H9 (cell line): ENCODE data around the gene TSPAN2. TPM values are rescaled to one million over a fixed set of nuclear protein-coding genes. Genes with fewer than 3 reads are reported as not detected.

ENCODE experiments used
- DNase-seq: peaks from one replicate; pipeline ENCODE4 v3.0.0-alpha.2; 2017
- H2AFZ ChIP-seq: one replicate; pipeline ENCODE4 v1.6.1; 2013; ENCODE audit warnings: mild to moderate bottlenecking, low read length, control low read depth, moderate library complexity
- H2AK5ac ChIP-seq: 2 replicates; pipeline ENCODE4 v1.6.1; 2013; ENCODE audit warnings: low read length, control low read depth, mixed read lengths; ENCODE audit not compliant: insufficient read length
- H2BK120ac ChIP-seq: one replicate; pipeline ENCODE4 v1.6.1; 2013; ENCODE audit warnings: low read depth, mild to moderate bottlenecking, low read length, control low read depth, inconsistent platforms; ENCODE audit not compliant: poor library complexity, severe bottlenecking
- H2BK12ac ChIP-seq: 2 replicates; pipeline ENCODE4 v1.6.1; 2013; ENCODE audit warnings: low read length, control low read depth, mixed read lengths, low read depth; ENCODE audit not compliant: insufficient read length
- H2BK15ac ChIP-seq: 2 replicates; pipeline ENCODE4 v1.6.1; 2013; ENCODE audit warnings: low read depth, low read length, control low read depth
- H2BK20ac ChIP-seq: one replicate; pipeline ENCODE4 v1.6.1; 2013; ENCODE audit warnings: low read depth, mild to moderate bottlenecking, low read length, control low read depth, inconsistent platforms; ENCODE audit not compliant: poor library complexity, severe bottlenecking
- H2BK5ac ChIP-seq: 2 replicates; pipeline ENCODE4 v1.6.1; 2013; ENCODE audit warnings: low read length, control low read depth, mixed read lengths; ENCODE audit not compliant: insufficient read length
- H3K14ac ChIP-seq: 2 replicates; pipeline ENCODE4 v1.6.1; 2013; ENCODE audit warnings: low read length, control low read depth; ENCODE audit not compliant: insufficient read depth
- H3K18ac ChIP-seq: 2 replicates; pipeline ENCODE4 v1.6.1; 2013; ENCODE audit warnings: low read depth, mild to moderate bottlenecking, mixed read lengths, low read length, control low read depth; ENCODE audit not compliant: insufficient read length
- H3K23ac ChIP-seq: 2 replicates; pipeline ENCODE4 v1.6.1; 2013; ENCODE audit warnings: low read length, control low read depth, mixed read lengths, low read depth; ENCODE audit not compliant: insufficient read length
- H3K23me2 ChIP-seq: 2 replicates; pipeline ENCODE4 v1.6.1; 2013; ENCODE audit warnings: low read depth, mild to moderate bottlenecking, mixed read lengths, low read length, control low read depth; ENCODE audit not compliant: insufficient read length, poor library complexity, severe bottlenecking
- H3K27ac ChIP-seq: 2 replicates; pipeline ENCODE4 v1.5.1; 2013; ENCODE audit warnings: low read length, control low read depth, mixed read lengths, low read depth; ENCODE audit not compliant: insufficient read length
- H3K27me3 ChIP-seq: 2 replicates; pipeline ENCODE4 v1.6.1; 2013; ENCODE audit warnings: low read length, control low read depth, inconsistent platforms; ENCODE audit not compliant: insufficient read depth
- H3K4ac ChIP-seq: 2 replicates; pipeline ENCODE4 v1.6.1; 2013; ENCODE audit warnings: low read depth, mild to moderate bottlenecking, control low read depth, inconsistent platforms, low read length, moderate library complexity
- H3K4me1 ChIP-seq: 2 replicates; pipeline ENCODE4 v1.6.1; 2013; ENCODE audit warnings: low read length, control low read depth, inconsistent platforms; ENCODE audit not compliant: insufficient read depth
- H3K4me2 ChIP-seq: 2 replicates; pipeline ENCODE4 v1.6.1; 2013; ENCODE audit warnings: low read length, control low read depth, mixed read lengths; ENCODE audit not compliant: insufficient read length, insufficient read depth
- H3K56ac ChIP-seq: 2 replicates; pipeline ENCODE4 v1.6.1; 2013; ENCODE audit warnings: low read depth, mild to moderate bottlenecking, mixed read lengths, low read length, control low read depth; ENCODE audit not compliant: insufficient read length
- H3K79me1 ChIP-seq: 2 replicates; pipeline ENCODE4 v1.6.1; 2013; ENCODE audit warnings: low read depth, mild to moderate bottlenecking, moderate library complexity, low read length, control low read depth, inconsistent platforms; ENCODE audit not compliant: insufficient read depth, poor library complexity, severe bottlenecking
- H3K79me2 ChIP-seq: 2 replicates; pipeline ENCODE4 v1.6.1; 2013; ENCODE audit warnings: low read length, control low read depth, inconsistent platforms; ENCODE audit not compliant: insufficient read depth
- H3K9ac ChIP-seq: 2 replicates; pipeline ENCODE4 v1.6.1; 2013; ENCODE audit warnings: low read length, control low read depth, mixed read lengths; ENCODE audit not compliant: insufficient read length; ENCODE audit errors: extremely low read depth
- H3K9me3 ChIP-seq: one replicate; pipeline ENCODE4 v1.6.1; 2013; ENCODE audit warnings: low read depth, low read length, inconsistent platforms; ENCODE audit not compliant: control insufficient read depth
- H3T11ph ChIP-seq: one replicate; pipeline ENCODE4 v1.6.1; 2013; ENCODE audit warnings: mild to moderate bottlenecking, low read length, control low read depth, inconsistent platforms
- H4K20me1 ChIP-seq: one replicate; pipeline ENCODE4 v1.6.1; 2013; ENCODE audit not compliant: control insufficient read depth, insufficient read length, insufficient read depth
- H4K5ac ChIP-seq: 2 replicates; pipeline ENCODE4 v1.6.1; 2013; ENCODE audit warnings: low read depth, mild to moderate bottlenecking, mixed read lengths, low read length, control low read depth; ENCODE audit not compliant: insufficient read length
- H4K8ac ChIP-seq: replicated peaks from 2 replicates; pipeline ENCODE4 v1.6.1; 2013; ENCODE audit warnings: low read length, control low read depth, mixed read lengths, low read depth; ENCODE audit not compliant: insufficient read length
- H4K91ac ChIP-seq: 2 replicates; pipeline ENCODE4 v1.6.1; 2013; ENCODE audit warnings: low read depth, mild to moderate bottlenecking, moderate library complexity, mixed read lengths, low read length, control low read depth; ENCODE audit not compliant: insufficient read length
- H3K27ac Mint-ChIP-seq, 3 experiments: 2 replicates in 2 of 3; 3 replicates in 1 of 3; pipeline ENCODE4 v1.8.0; 2020 to 2021; ENCODE audit warnings: mixed read lengths in 3 of 3, mild to moderate bottlenecking in 1 of 3, moderate library complexity in 1 of 3
- H3K27me3 Mint-ChIP-seq: 2 replicates; pipeline ENCODE4 v1.8.0; 2021; ENCODE audit warnings: low read depth, mild to moderate bottlenecking, moderate library complexity, mixed read lengths
- H3K36me3 Mint-ChIP-seq, 3 experiments: 2 replicates in 2 of 3; 3 replicates in 1 of 3; pipeline ENCODE4 v1.8.0; 2020 to 2021; ENCODE audit warnings: low read depth in 3 of 3, mixed read lengths in 3 of 3; ENCODE audit not compliant: insufficient read depth in 1 of 3
- H3K4me1 Mint-ChIP-seq, 2 experiments: 2 replicates each; pipeline ENCODE4 v1.8.0; 2020; ENCODE audit warnings: mixed read lengths in 2 of 2
- H3K4me3 Mint-ChIP-seq, 2 experiments: 2 replicates in 1 of 2; 3 replicates in 1 of 2; pipeline ENCODE4 v1.8.0; 2020 to 2021; ENCODE audit warnings: mild to moderate bottlenecking in 2 of 2, mixed read lengths in 2 of 2, moderate library complexity in 1 of 2
- H3K9me3 Mint-ChIP-seq, 2 experiments: 2 replicates in 1 of 2; 3 replicates in 1 of 2; pipeline ENCODE4 v1.8.0; 2020; ENCODE audit warnings: mild to moderate bottlenecking in 2 of 2, mixed read lengths in 2 of 2, moderate library complexity in 1 of 2
- CTCF ChIP-seq: fragments of 200-600 bp; sonication (generic); conservative IDR thresholded peaks from 3 replicates; pipeline ENCODE4 v1.8.0; 2021; ENCODE audit warnings: antibody characterized with exemption, mild to moderate bottlenecking
- WGBS: extraction: QIAGEN DNeasy Blood & Tissue Kit; methylation state at CpG from one replicate; pipeline ENCODE4 v1.1.7; 2013; ENCODE audit warnings: missing lambda C conversion rate, low lambda C conversion rate, mixed read lengths; ENCODE audit not compliant: insufficient read length; ENCODE audit errors: extremely low coverage; 5-methylcytosine and 5-hydroxymethylcytosine counted together
- total RNA-seq: library from RNA; stranded (reverse); gene quantifications from 2 replicates; pipeline ENCODE4 v1.2.1, GENCODE V29; 2021

TSPAN2 gene
- total RNA-seq, 1 experiment from 2014 or later, result 10.8 TPM

- Histone ChIP-seq H2BK5ac (no peak overlapping the region), H3K56ac (no peak overlapping the region), H3T11ph (no peak overlapping the region), H2AFZ (no peak overlapping the region), H3K23ac (no peak overlapping the region), H3K79me1 (no peaks in the 10 kb centered on the region), H3K4me1 (no peaks in the 10 kb centered on the region), H2BK12ac (no peak overlapping the region), H4K5ac (no peak overlapping the region), H3K18ac (no peak overlapping the region), H2AK5ac (no peak overlapping the region), H3K23me2 (no peaks in the 10 kb centered on the region), H2BK15ac (no peak overlapping the region), H3K9me3 (no peaks in the 10 kb centered on the region), H4K20me1 (no peaks in the 10 kb centered on the region), H4K8ac (no peak overlapping the region), H2BK120ac (no peak overlapping the region), H3K14ac (no peak overlapping the region), H3K4ac (no peak overlapping the region), H3K79me2 (no peaks in the 10 kb centered on the region), H3K4me2 (no peak overlapping the region), H2BK20ac (no peak overlapping the region), H3K27me3 (no peaks in the 10 kb centered on the region), H4K91ac (no peak overlapping the region), H3K9ac (no peak overlapping the region), H3K27ac (no peak overlapping the region)
- peaks cover 0 to 2% of the 10 kb centered on the region in 2 experiments; a peak in 1 of 4 replicates for H3K4me1 Mint-ChIP-seq
- no peak for DNase-seq
- H3K9me3 Mint-ChIP-seq, result peaks cover 0 to 4% of the 10 kb centered on the region in 2 experiments; a peak in 1 of 5 replicates
- H3K27ac Mint-ChIP-seq, result no peak overlapping the region
- no peak overlapping the region for H3K4me3 Mint-ChIP-seq
- H3K36me3 Mint-ChIP-seq, result no peaks in the 10 kb centered on the region
- no peak for TF ChIP-seq CTCF
- H3K27me3 Mint-ChIP-seq, result no peaks in the 10 kb centered on the region
- WGBS, result no CpG with 5 or more reads among the region's 6 CpGs
Measured at GRCh38 chr1:115129071-115129640, 39.9 kb upstream of the TSPAN2 start.
